A549 (cell line): ENCODE measurements around the gene HDAC7. TPM values are rescaled to one million over a fixed set of nuclear protein-coding genes. Genes with fewer than 3 reads are reported as not detected.

Experiments
- ATAC-seq, 2 experiments: fragments of 200-7000 bp in 1 of 2; fragments of >200 bp in 1 of 2; cut with Nextera tagmentation in 1 of 2; cut with Tn5 transposase in 1 of 2; 3 replicates each; pipeline versions ENCODE4 v1.8.0 to v1.9.1; 2018 to 2020; ENCODE audit warnings: mild to moderate bottlenecking in 1 of 2, moderate library complexity in 1 of 2
- CTCF ChIA-PET: fragments of 300-600 bp; sonication (Branson Sonifier 250); formaldehyde crosslinking; extraction: SDS; loops from one replicate; lab custom pipeline; 2021; ENCODE audit warnings: antibody characterized with exemption, inconsistent platforms; lab: Yijun Ruan, JAX
- POLR2A ChIA-PET: fragments of 350-600 bp; formaldehyde crosslinking; extraction: SDS; loops from one replicate; lab custom pipeline; 2021; ENCODE audit warnings: antibody characterized with exemption, inconsistent platforms; lab: Yijun Ruan, JAX
- DNase-seq, 2 experiments: peaks; one replicate each; pipeline versions ENCODE4 v3.0.0 to v3.0.0-alpha.2; 2011 to 2016; ENCODE audit warnings: low read depth in 1 of 2, low spot score in 1 of 2
- FAIRE-seq: peaks from 2 replicates; lab custom pipeline; 2011; peaks lifted over from hg19 to GRCh38; lab: Jason Lieb, UNC
- H3K27ac ChIP-seq, 2 experiments: fragments of >200 bp; sonication (Bioruptor Twin); formaldehyde crosslinking; 3 replicates each; pipeline ENCODE4 v1.5.1; 2016 to 2017
- H3K4me1 ChIP-seq: fragments of >200 bp; sonication (Bioruptor Twin); formaldehyde crosslinking; 3 replicates; pipeline ENCODE4 v1.6.1; 2016
- H3K4me2 ChIP-seq: fragments of >200 bp; sonication (Bioruptor Twin); formaldehyde crosslinking; 3 replicates; pipeline ENCODE4 v1.6.1; 2016
- H3K4me3 ChIP-seq: fragments of >200 bp; sonication (Bioruptor Twin); formaldehyde crosslinking; 3 replicates; pipeline ENCODE4 v1.5.1; 2016
- H3K9me3 ChIP-seq: fragments of >200 bp; sonication (Bioruptor Twin); formaldehyde crosslinking; 3 replicates; pipeline ENCODE4 v1.6.1; 2016
- CBX8 ChIP-seq: fragments of 200-600 bp; sonication (generic); IDR thresholded peaks from 2 replicates; pipeline ENCODE4 v1.6.1; 2016
- CEBPB ChIP-seq, 2 experiments: fragments of >200 bp in 1 of 2; sonication (Bioruptor Twin) in 1 of 2; formaldehyde crosslinking in 1 of 2; IDR thresholded peaks; 2 replicates each; pipeline ENCODE4 v1.6.1; 2012 to 2016
- CHD2 ChIP-seq: fragments of 150-350 bp; IDR thresholded peaks from 2 replicates; pipeline ENCODE4 v1.6.1; 2014; ENCODE audit warnings: low read length; ENCODE audit not compliant: partially characterized antibody
- EHF ChIP-seq: fragments of 250-450 bp; sonication (Bioruptor Pico); IDR thresholded peaks from 2 replicates; pipeline ENCODE4 v1.5.0; 2020; ENCODE audit warnings: mild to moderate bottlenecking
- EHMT2 ChIP-seq: fragments of 200-600 bp; sonication (generic); IDR thresholded peaks from 2 replicates; pipeline ENCODE4 v1.6.1; 2016; ENCODE audit warnings: antibody characterized with exemption, low read depth, mild to moderate bottlenecking, moderate library complexity
- FOSB ChIP-seq: fragments of 250-450 bp; sonication (Bioruptor Pico); IDR thresholded peaks from 2 replicates; pipeline ENCODE4 v1.5.0; 2020; ENCODE audit warnings: mild to moderate bottlenecking, moderate library complexity
- FOSL2 ChIP-seq, 2 experiments: fragments of 450-650 bp in 1 of 2; fragments of >200 bp in 1 of 2; sonication (Bioruptor Twin) in 1 of 2; formaldehyde crosslinking; IDR thresholded peaks; 2 replicates each; pipeline versions ENCODE4 v1.5.0 to v1.6.1; 2016 to 2020; ENCODE audit warnings: mild to moderate bottlenecking in 1 of 2, moderate library complexity in 1 of 2
- HDAC2 ChIP-seq: fragments of 200-600 bp; sonication (generic); IDR thresholded peaks from 2 replicates; pipeline ENCODE4 v1.6.1; 2016
- HEYL ChIP-seq: fragments of 250-450 bp; sonication (Bioruptor Pico); IDR thresholded peaks from 2 replicates; pipeline ENCODE4 v1.8.0; 2021; ENCODE audit warnings: mild to moderate bottlenecking, moderate library complexity
- HOXB13 ChIP-seq: fragments of 250-450 bp; sonication (Bioruptor Pico); IDR thresholded peaks from 2 replicates; pipeline ENCODE4 v1.5.0; 2020; ENCODE audit warnings: low read depth, mild to moderate bottlenecking, moderate library complexity
- MAZ ChIP-seq: fragments of 150-350 bp; IDR thresholded peaks from 2 replicates; pipeline ENCODE4 v1.6.1; 2014; ENCODE audit warnings: antibody characterized with exemption, low read depth, low read length, borderline replicate concordance
- RCOR1 ChIP-seq: fragments of 150-350 bp; IDR thresholded peaks from 2 replicates; pipeline ENCODE4 v1.6.1; 2014; ENCODE audit warnings: antibody characterized with exemption, low read length, low read depth
- RFX5 ChIP-seq: fragments of 450-650 bp; IDR thresholded peaks from 2 replicates; pipeline ENCODE4 v1.7.1; 2014; ENCODE audit warnings: antibody characterized with exemption, mild to moderate bottlenecking, moderate library complexity
- SREBF2 ChIP-seq: fragments of 450-650 bp; IDR thresholded peaks from 2 replicates; pipeline ENCODE4 v1.6.1; 2014; ENCODE audit warnings: mild to moderate bottlenecking, moderate library complexity
- TFCP2L1 ChIP-seq: fragments of 250-450 bp; sonication (Bioruptor Pico); IDR thresholded peaks from 2 replicates; pipeline ENCODE4 v1.5.0; 2021; ENCODE audit warnings: mild to moderate bottlenecking
- ZNF302 ChIP-seq: fragments of 250-450 bp; sonication (Bioruptor Pico); IDR thresholded peaks from 2 replicates; pipeline ENCODE4 v1.9.0; 2021; ENCODE audit warnings: inconsistent platforms, mild to moderate bottlenecking, moderate library complexity
- WGBS: methylation state at CpG from one replicate; pipeline ENCODE4 v1.1.6; 2017; ENCODE audit errors: missing lambda C conversion rate; 5-methylcytosine and 5-hydroxymethylcytosine counted together
- polyA plus RNA-seq, 4 experiments: library from polyadenylated mRNA; depleted of rRNA in 3 of 4; stranded (reverse); fragments of >200 nt; fragmentation: RNase III in 1 of 4; extraction: RNeasy Plus Mini Kit Qiagen cat#74134 plus additional on column Dnase treatment in 1 of 4; gene quantifications; 2 replicates in 3 of 4; 3 replicates in 1 of 4; pipeline ENCODE4 v1.2.3, GENCODE V29; 2011 to 2017
- TF ChIP-seq, protein P1 (sequence below): fragments of >200 bp; sonication (Bioruptor Twin); formaldehyde crosslinking; IDR thresholded peaks from 3 replicates; pipeline ENCODE4 v1.6.1; 2016
- TF ChIP-seq, protein P2 (sequence below): fragments of >200 bp; sonication (Bioruptor Twin); formaldehyde crosslinking; IDR thresholded peaks from 3 replicates; pipeline ENCODE4 v1.5.1; 2016
- TF ChIP-seq, protein P3 (sequence below): fragments of 450-650 bp; IDR thresholded peaks from 2 replicates; pipeline ENCODE4 v1.6.1; 2014; ENCODE audit warnings: antibody characterized with exemption
- TF ChIP-seq, protein P4 (sequence below): fragments of 250-450 bp; sonication (Bioruptor Pico); IDR thresholded peaks from 2 replicates; pipeline ENCODE4 v1.5.0; 2020; ENCODE audit warnings: low read depth, mild to moderate bottlenecking, moderate library complexity

The HDAC7 gene
- polyA plus RNA-seq, 2 of the 4 experiments (the other 2 are of a cell fraction), result 17.2 to 36.0 TPM

DNA sequence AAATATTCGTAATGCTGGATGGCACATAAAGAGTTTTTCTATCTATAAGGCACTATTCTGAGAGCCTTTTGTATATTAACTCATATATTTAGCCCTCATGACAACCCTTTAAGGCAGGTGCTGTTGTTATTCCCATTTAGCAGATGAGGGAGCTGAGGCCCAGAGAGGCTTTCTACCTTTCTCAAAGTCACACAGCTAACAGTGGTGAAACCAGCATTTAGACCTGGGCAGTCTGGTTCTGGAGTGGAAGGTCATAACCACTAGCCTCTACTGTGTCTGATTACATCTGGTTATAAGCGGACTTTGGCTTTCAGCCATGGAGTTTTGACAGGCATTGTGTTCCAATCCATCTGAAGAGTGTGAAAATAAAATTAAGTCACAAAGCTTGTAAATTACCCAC is 41.2 kb upstream of the HDAC7 start:
- H3K4me3 ChIP-seq, result no peak overlapping the region
- H3K4me1 ChIP-seq, result no peaks in the 10 kb centered on the region
- POLR2A ChIA-PET, result no interaction called here
- CTCF ChIA-PET, result interaction anchor here (0.8 to 5.9 kb wide), 8 partner anchors 10 to 118 kb away, joined by 3 to 24 read pairs (median 3); no protein-coding TSS in a partner anchor
- DNase-seq (no peak), ATAC-seq (no peak), FAIRE-seq (no peak)
- no peaks in the 10 kb centered on the region for H3K9me3 ChIP-seq
- WGBS, result 61% methylated on average over 2 of the region's 2 CpGs
- TF ChIP-seq HEYL (CRISPR knock-in tag) (no peak), FOSL2 (IDR thresholded peaks at IDR 0.05) (no peak), FOSL2 (CRISPR knock-in tag; IDR thresholded peaks at IDR 0.05) (no peak), HOXB13 (CRISPR knock-in tag) (no peak), SREBF2 (no peak), FOSB (no peak), EHMT2 (no peak)
- TF ChIP-seq, protein P1, sequence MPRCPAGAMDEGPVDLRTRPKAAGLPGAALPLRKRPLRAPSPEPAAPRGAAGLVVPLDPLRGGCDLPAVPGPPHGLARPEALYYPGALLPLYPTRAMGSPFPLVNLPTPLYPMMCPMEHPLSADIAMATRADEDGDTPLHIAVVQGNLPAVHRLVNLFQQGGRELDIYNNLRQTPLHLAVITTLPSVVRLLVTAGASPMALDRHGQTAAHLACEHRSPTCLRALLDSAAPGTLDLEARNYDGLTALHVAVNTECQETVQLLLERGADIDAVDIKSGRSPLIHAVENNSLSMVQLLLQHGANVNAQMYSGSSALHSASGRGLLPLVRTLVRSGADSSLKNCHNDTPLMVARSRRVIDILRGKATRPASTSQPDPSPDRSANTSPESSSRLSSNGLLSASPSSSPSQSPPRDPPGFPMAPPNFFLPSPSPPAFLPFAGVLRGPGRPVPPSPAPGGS, result no peak
- TF ChIP-seq, protein P2, sequence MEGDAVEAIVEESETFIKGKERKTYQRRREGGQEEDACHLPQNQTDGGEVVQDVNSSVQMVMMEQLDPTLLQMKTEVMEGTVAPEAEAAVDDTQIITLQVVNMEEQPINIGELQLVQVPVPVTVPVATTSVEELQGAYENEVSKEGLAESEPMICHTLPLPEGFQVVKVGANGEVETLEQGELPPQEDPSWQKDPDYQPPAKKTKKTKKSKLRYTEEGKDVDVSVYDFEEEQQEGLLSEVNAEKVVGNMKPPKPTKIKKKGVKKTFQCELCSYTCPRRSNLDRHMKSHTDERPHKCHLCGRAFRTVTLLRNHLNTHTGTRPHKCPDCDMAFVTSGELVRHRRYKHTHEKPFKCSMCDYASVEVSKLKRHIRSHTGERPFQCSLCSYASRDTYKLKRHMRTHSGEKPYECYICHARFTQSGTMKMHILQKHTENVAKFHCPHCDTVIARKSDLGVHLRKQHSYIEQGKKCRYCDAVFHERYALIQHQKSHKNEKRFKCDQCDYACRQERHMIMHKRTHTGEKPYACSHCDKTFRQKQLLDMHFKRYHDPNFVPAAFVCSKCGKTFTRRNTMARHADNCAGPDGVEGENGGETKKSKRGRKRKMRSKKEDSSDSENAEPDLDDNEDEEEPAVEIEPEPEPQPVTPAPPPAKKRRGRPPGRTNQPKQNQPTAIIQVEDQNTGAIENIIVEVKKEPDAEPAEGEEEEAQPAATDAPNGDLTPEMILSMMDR, result no peak
- TF ChIP-seq, protein P3, sequence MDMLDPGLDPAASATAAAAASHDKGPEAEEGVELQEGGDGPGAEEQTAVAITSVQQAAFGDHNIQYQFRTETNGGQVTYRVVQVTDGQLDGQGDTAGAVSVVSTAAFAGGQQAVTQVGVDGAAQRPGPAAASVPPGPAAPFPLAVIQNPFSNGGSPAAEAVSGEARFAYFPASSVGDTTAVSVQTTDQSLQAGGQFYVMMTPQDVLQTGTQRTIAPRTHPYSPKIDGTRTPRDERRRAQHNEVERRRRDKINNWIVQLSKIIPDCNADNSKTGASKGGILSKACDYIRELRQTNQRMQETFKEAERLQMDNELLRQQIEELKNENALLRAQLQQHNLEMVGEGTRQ, result no peak
- no peak overlapping the region for H3K27ac ChIP-seq
- H3K4me2 ChIP-seq, result no peak overlapping the region

DNA sequence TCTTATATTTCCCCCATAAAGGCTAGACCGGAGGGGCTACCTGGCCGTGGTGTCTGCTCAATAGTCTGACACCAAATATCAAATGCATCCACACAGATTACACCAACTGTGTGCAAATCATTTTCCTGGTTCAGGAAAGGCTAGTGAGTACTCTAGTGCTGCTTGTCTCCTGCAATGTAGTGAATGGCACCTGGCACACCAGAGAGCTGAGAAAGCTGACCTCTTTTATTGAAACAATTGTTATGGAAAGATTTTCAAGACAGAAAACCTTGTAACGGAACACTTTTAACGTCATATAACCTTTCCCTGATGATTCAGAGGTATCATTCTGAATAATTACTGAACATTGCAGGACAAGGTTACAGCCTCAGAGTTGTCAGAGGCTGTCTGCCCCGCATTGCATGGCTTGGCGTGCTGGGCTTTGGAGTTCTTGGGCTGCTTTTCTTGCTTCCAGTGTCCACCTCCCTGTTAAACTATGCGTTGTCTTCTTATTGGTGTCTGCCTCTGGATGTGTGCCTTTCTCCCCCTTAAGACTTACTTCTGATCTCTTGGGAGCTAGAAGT is 40.7 kb upstream of the HDAC7 start:
- H3K4me2 ChIP-seq, result no peak overlapping the region
- FAIRE-seq, result no peak
- POLR2A ChIA-PET, result no interaction called here
- ATAC-seq, result no peak
- CTCF ChIA-PET, result interaction anchor here (0.8 to 1.2 kb wide), 5 partner anchors 9 to 117 kb away, joined by 3 to 6 read pairs (median 3); no protein-coding TSS in a partner anchor
- no peak for TF ChIP-seq EHF
- no peak for TF ChIP-seq MAZ
- TF ChIP-seq CHD2, result no peak
- TF ChIP-seq, protein P4, sequence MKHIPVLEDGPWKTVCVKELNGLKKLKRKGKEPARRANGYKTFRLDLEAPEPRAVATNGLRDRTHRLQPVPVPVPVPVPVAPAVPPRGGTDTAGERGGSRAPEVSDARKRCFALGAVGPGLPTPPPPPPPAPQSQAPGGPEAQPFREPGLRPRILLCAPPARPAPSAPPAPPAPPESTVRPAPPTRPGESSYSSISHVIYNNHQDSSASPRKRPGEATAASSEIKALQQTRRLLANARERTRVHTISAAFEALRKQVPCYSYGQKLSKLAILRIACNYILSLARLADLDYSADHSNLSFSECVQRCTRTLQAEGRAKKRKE (CRISPR knock-in tag), result no peak
- TF ChIP-seq ZNF302 (CRISPR knock-in tag), result no peak
- TF ChIP-seq HDAC2, result no peak
- TF ChIP-seq TFCP2L1 (CRISPR knock-in tag), result no peak
- no peak for TF ChIP-seq CBX8
- no peak for TF ChIP-seq CEBPB (IDR thresholded peaks at IDR 0.05)
- TF ChIP-seq RCOR1, result no peak
- no peak for TF ChIP-seq RFX5
- H3K27ac ChIP-seq, result no peak overlapping the region
- WGBS, result 63% methylated on average over 7 of the region's 7 CpGs
- no peak overlapping the region for H3K4me3 ChIP-seq
- H3K9me3 ChIP-seq, result no peaks in the 10 kb centered on the region
- no peaks in the 10 kb centered on the region for H3K4me1 ChIP-seq
- DNase-seq, result no peak
